HCT116 (cell line): ENCODE results near the gene HDAC5. TPM values are rescaled to one million over a fixed set of nuclear protein-coding genes. Genes with fewer than 3 reads are reported as not detected.

Experiments
- ATAC-seq: fragments of 200-7000 bp; cut with Tn5 transposase; 2 replicates; pipeline ENCODE4 v1.9.1; 2020; ENCODE audit warnings: mild to moderate bottlenecking, moderate library complexity
- BruUV-seq: library from RNA; stranded (reverse); fragments of 400-500 nt; replicated peaks from 2 replicates; lab custom pipeline; 2021; lab: Mats Ljungman, UMichigan
- CTCF ChIA-PET: fragments of 300-600 bp; sonication (Branson Sonifier 250); formaldehyde crosslinking; loops from one replicate; lab custom pipeline; 2021; ENCODE audit warnings: antibody characterized with exemption; lab: Charles Lee
- POLR2A ChIA-PET: fragments of 300-600, 350-600 bp; sonication (Branson Sonifier 250); formaldehyde crosslinking; loops from one replicate; lab custom pipeline; 2021; ENCODE audit warnings: antibody characterized with exemption; lab: Charles Lee
- RAD21 ChIA-PET, 2 experiments: fragments of 300-600 bp; sonication (Branson Sonifier 250); formaldehyde crosslinking; loops; one replicate each; lab custom pipeline; 2023; ENCODE audit warnings: low total read pairs in 2 of 2; ENCODE audit not compliant: uncharacterized antibody in 2 of 2, unreplicated experiment in 2 of 2, low non-redundant PET in 1 of 2; lab: Charles Lee
- DNase-seq: peaks from one replicate; pipeline ENCODE4 v3.0.0-alpha.2; 2010; ENCODE audit warnings: low read depth, low spot score
- H2AFZ ChIP-seq: fragments of 200-600 bp; shearing (Covaris generic), sonication (generic); 2 replicates; pipeline ENCODE4 v1.6.1; 2017; ENCODE audit warnings: low read depth, mixed run types, mixed read lengths, antibody characterized with exemption, low read length; ENCODE audit not compliant: poor library complexity, severe bottlenecking
- H3K27ac ChIP-seq: 2 replicates; pipeline ENCODE4 v1.5.1; 2012; ENCODE audit warnings: low read depth, low read length
- H3K27me3 ChIP-seq: fragments of 200-600 bp; sonication (generic); 2 replicates; pipeline ENCODE4 v1.6.1; 2016; ENCODE audit warnings: mixed run types, low read length, mixed read lengths; ENCODE audit not compliant: insufficient read depth
- H3K36me3 ChIP-seq, 2 experiments: fragments of 200-500 bp in 1 of 2; fragments of 200-600 bp in 1 of 2; sonication (Bioruptor generic) in 1 of 2; sonication (generic) in 1 of 2; 2 replicates each; pipeline versions ENCODE4 v1.5.1 to v1.6.1; 2014 to 2016; ENCODE audit warnings: low read length in 2 of 2, inconsistent platforms in 1 of 2, mixed read lengths in 1 of 2, mixed run types in 1 of 2; ENCODE audit not compliant: insufficient read depth in 2 of 2, control insufficient read depth in 1 of 2
- H3K4me1 ChIP-seq, 2 experiments: fragments of 200-600 bp in 1 of 2; sonication (generic) in 1 of 2; 2 replicates each; pipeline versions ENCODE4 v1.5.1 to v1.6.1; 2012 to 2017; ENCODE audit warnings: low read length in 2 of 2, inconsistent platforms in 1 of 2, mild to moderate bottlenecking in 1 of 2, mixed read lengths in 1 of 2, mixed run types in 1 of 2, moderate library complexity in 1 of 2; ENCODE audit not compliant: insufficient read depth in 2 of 2, control insufficient read depth in 1 of 2
- H3K4me2 ChIP-seq: fragments of 200-600 bp; sonication (generic); 2 replicates; pipeline ENCODE4 v1.6.1; 2017; ENCODE audit warnings: mixed run types, low read length, mixed read lengths
- H3K4me3 ChIP-seq, 2 experiments: fragments of 200-600 bp in 1 of 2; sonication (generic) in 1 of 2; replicated peaks in 1 of 2; 2 replicates each; pipeline ENCODE4 v1.5.1; 2011 to 2016; ENCODE audit warnings: low read length in 2 of 2, control low read depth in 1 of 2, low read depth in 1 of 2, mild to moderate bottlenecking in 1 of 2, mixed read lengths in 1 of 2, mixed run types in 1 of 2
- H3K79me2 ChIP-seq: fragments of 200-600 bp; sonication (generic); 2 replicates; pipeline ENCODE4 v1.6.1; 2017; ENCODE audit warnings: mild to moderate bottlenecking, mixed run types, low read length, moderate library complexity, mixed read lengths; ENCODE audit not compliant: insufficient read depth
- H3K9ac ChIP-seq: fragments of 200-600 bp; sonication (generic); 2 replicates; pipeline ENCODE4 v1.6.1; 2016; ENCODE audit warnings: low read length, mixed read lengths
- H3K9me2 ChIP-seq: fragments of 200-600 bp; sonication (generic), shearing (Covaris generic); 2 replicates; pipeline ENCODE4 v1.6.1; 2017; ENCODE audit warnings: mixed run types, mild to moderate bottlenecking, moderate library complexity; ENCODE audit not compliant: insufficient read depth
- H3K9me3 ChIP-seq, 2 experiments: fragments of 200-500 bp in 1 of 2; fragments of 200-600 bp in 1 of 2; sonication (Bioruptor generic) in 1 of 2; sonication (generic) in 1 of 2; 2 replicates each; pipeline ENCODE4 v1.6.1; 2014 to 2017; ENCODE audit warnings: low read length in 2 of 2, mixed read lengths in 2 of 2, inconsistent platforms in 1 of 2, low read depth in 1 of 2, mild to moderate bottlenecking in 1 of 2, mixed run types in 1 of 2, moderate library complexity in 1 of 2; ENCODE audit not compliant: control insufficient read depth in 1 of 2, insufficient read depth in 1 of 2
- H4K20me1 ChIP-seq: fragments of 200-600 bp; sonication (generic), shearing (Covaris generic); 2 replicates; pipeline ENCODE4 v1.6.1; 2017; ENCODE audit warnings: mixed run types, mild to moderate bottlenecking, moderate library complexity; ENCODE audit not compliant: insufficient read depth
- CEBPB ChIP-seq: IDR thresholded peaks from 2 replicates; pipeline ENCODE4 v1.6.1; 2012; ENCODE audit warnings: low read depth
- EZH2 ChIP-seq: fragments of 200-600 bp; sonication (generic); IDR thresholded peaks from 2 replicates; pipeline ENCODE4 v1.6.1; 2017; ENCODE audit warnings: antibody characterized with exemption, mixed run types
- EZH2phosphoT487 ChIP-seq: fragments of 200-600 bp; IDR thresholded peaks from 2 replicates; pipeline ENCODE4 v1.6.1; 2018; ENCODE audit warnings: antibody characterized with exemption, borderline replicate concordance
- POLR2AphosphoS5 ChIP-seq: IDR thresholded peaks from 2 replicates; pipeline ENCODE4 v1.6.1; 2011; ENCODE audit warnings: mild to moderate bottlenecking, low read depth, low read length, moderate library complexity
- RAD21 ChIP-seq: IDR thresholded peaks from 2 replicates; pipeline ENCODE4 v1.6.1; 2012; ENCODE audit warnings: low read depth, mild to moderate bottlenecking
- SP1 ChIP-seq: IDR thresholded peaks from 2 replicates; pipeline ENCODE4 v1.6.1; 2012; ENCODE audit warnings: low read depth
- SRF ChIP-seq: IDR thresholded peaks from 2 replicates; pipeline ENCODE4 v1.6.1; 2012; ENCODE audit warnings: low read depth
- TCF7L2 ChIP-seq: IDR thresholded peaks from 2 replicates; pipeline ENCODE4 v1.7.0; 2011; ENCODE audit warnings: borderline replicate concordance, inconsistent platforms; ENCODE audit not compliant: insufficient read depth, insufficient read length; ENCODE audit errors: extremely low read depth
- intact Hi-C: fragments of 100-400 bp; cut with micrococcal nuclease; formaldehyde crosslinking; loops from 2 replicates; pipeline ENCODE4 v1.10.0; 2022
- total RNA-seq: library from RNA; stranded (reverse); gene quantifications from one replicate; pipeline ENCODE4 v1.2.1, GENCODE V29; 2021; ENCODE audit not compliant: unreplicated experiment
- TF ChIP-seq, protein P1 (sequence below): IDR thresholded peaks from 2 replicates; pipeline ENCODE4 v1.6.1; 2011; ENCODE audit warnings: mild to moderate bottlenecking, low read length, moderate library complexity; ENCODE audit not compliant: insufficient replicate concordance; ENCODE audit errors: extremely low read depth
- TF ChIP-seq, protein P2 (sequence below): IDR thresholded peaks from 2 replicates; pipeline ENCODE4 v1.6.1; 2012
- TF ChIP-seq, protein P3 (sequence below), 3 experiments: fragments of 200-600 bp in 1 of 3; sonication (generic) in 1 of 3; IDR thresholded peaks in 2 of 3; conservative IDR thresholded peaks in 1 of 3; 2 replicates each; pipeline ENCODE4 v1.5.1; 2012 to 2017; ENCODE audit warnings: low read depth in 2 of 3, low read length in 2 of 3, antibody characterized with exemption in 1 of 3, borderline replicate concordance in 1 of 3, control low read depth in 1 of 3, mild to moderate bottlenecking in 1 of 3, mixed read lengths in 1 of 3, mixed run types in 1 of 3, moderate library complexity in 1 of 3; ENCODE audit not compliant: insufficient read depth in 1 of 3

Gene HDAC5
- total RNA-seq, 1 experiment from 2014 or later, result 32.9 TPM

DNA sequence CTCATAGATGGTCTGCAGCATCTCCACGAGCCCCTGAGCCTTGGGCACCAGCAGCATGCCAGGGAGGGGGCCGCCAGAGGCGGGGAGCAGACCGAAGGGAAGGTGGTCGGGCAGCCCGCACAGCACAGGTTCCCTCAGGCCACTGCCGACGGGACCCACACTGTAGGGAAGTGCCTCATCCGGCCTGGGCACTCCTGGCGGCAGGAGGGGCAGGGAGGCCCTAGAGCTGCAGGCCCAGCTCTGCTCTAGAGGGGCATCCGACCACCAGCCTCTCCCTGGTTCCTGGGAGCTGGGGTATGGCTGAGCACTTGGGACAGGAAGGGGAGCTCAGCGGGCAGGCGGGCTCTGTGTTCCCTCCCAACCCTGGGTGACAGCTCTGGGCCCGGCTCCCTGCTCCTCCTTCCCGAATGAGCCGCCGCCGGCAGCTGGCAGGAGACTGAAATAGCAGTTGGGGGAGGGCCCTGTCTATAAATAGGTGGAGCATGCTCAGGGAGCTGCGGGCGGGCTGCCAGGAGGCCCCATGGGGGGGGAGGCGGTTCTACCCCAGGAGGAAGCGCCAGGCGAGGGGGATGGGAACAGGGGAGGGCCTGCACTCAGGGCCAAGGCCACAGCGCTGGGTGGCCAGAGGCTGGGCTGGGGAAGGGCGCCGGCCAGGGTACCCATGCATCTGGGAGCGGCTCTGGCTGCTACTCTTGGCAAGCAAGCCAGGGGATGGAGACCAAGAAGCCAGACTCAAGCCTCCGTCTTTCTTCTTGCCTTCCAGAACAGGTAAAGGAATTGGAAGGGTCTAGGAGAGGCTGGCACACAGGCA is 12.4 kb downstream of the HDAC5 start:
- BruUV-seq, result no TSS peak
- ChIA-PET RAD21 (interaction anchor here (0.6 to 1.8 kb wide), 3 partner anchors 16 to 95 kb away, joined by 3 to 5 read pairs (median 4); no protein-coding TSS in a partner anchor), CTCF (interaction anchor here (2.1 kb wide), 1 partner anchor 12 kb away, joined by 13 read pairs; the partner anchor contains the start of gene HDAC5), POLR2A (interaction anchor here (1.1 to 1.6 kb wide), 5 partner anchors 8 to 235 kb away, joined by 3 to 6 read pairs (median 4); partner anchors contain the start of gene HDAC5)
- no peaks in the 10 kb centered on the region for H3K36me3 ChIP-seq
- DNase-seq (no peak), ATAC-seq (peak; percentile 86)
- no peaks in the 10 kb centered on the region for H3K9me3 ChIP-seq
- intact Hi-C loops, result no loop called here
- no peaks in the 10 kb centered on the region for H3K79me2 ChIP-seq
- H3K4me3 ChIP-seq, result peak overlapping the region; percentile 17 to 43
- peak overlapping the region; percentile 73 for H3K4me2 ChIP-seq
- peak overlapping the region; percentile 66 for H3K27ac ChIP-seq
- peaks cover 46 to 66% of the 10 kb centered on the region in 2 experiments for H3K4me1 ChIP-seq
- H3K27me3 ChIP-seq, result no peaks in the 10 kb centered on the region
- H3K9ac ChIP-seq, result peak overlapping the region; percentile 31
- TF ChIP-seq, protein P1, sequence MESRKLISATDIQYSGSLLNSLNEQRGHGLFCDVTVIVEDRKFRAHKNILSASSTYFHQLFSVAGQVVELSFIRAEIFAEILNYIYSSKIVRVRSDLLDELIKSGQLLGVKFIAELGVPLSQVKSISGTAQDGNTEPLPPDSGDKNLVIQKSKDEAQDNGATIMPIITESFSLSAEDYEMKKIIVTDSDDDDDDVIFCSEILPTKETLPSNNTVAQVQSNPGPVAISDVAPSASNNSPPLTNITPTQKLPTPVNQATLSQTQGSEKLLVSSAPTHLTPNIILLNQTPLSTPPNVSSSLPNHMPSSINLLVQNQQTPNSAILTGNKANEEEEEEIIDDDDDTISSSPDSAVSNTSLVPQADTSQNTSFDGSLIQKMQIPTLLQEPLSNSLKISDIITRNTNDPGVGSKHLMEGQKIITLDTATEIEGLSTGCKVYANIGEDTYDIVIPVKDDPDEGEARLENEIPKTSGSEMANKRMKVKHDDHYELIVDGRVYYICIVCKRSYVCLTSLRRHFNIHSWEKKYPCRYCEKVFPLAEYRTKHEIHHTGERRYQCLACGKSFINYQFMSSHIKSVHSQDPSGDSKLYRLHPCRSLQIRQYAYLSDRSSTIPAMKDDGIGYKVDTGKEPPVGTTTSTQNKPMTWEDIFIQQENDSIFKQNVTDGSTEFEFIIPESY, result no peak
- TF ChIP-seq SP1 (peak; percentile 65; the same call in 1 of the 2 replicates), EZH2 (no peak), SRF (no peak), POLR2AphosphoS5 (peak; percentile 53), RAD21 (no peak), TCF7L2 (peak; percentile 45), EZH2phosphoT487 (no peak), CEBPB (no peak)
- TF ChIP-seq, protein P2, sequence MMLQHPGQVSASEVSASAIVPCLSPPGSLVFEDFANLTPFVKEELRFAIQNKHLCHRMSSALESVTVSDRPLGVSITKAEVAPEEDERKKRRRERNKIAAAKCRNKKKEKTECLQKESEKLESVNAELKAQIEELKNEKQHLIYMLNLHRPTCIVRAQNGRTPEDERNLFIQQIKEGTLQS, result no peak
- TF ChIP-seq, protein P3, sequence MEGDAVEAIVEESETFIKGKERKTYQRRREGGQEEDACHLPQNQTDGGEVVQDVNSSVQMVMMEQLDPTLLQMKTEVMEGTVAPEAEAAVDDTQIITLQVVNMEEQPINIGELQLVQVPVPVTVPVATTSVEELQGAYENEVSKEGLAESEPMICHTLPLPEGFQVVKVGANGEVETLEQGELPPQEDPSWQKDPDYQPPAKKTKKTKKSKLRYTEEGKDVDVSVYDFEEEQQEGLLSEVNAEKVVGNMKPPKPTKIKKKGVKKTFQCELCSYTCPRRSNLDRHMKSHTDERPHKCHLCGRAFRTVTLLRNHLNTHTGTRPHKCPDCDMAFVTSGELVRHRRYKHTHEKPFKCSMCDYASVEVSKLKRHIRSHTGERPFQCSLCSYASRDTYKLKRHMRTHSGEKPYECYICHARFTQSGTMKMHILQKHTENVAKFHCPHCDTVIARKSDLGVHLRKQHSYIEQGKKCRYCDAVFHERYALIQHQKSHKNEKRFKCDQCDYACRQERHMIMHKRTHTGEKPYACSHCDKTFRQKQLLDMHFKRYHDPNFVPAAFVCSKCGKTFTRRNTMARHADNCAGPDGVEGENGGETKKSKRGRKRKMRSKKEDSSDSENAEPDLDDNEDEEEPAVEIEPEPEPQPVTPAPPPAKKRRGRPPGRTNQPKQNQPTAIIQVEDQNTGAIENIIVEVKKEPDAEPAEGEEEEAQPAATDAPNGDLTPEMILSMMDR (IDR thresholded peaks at IDR 0.05 in 2 of 3, conservative IDR thresholded peaks at IDR 0.05 in 1 of 3; ENCODE audit: borderline replicate concordance in 1 of 3, insufficient read depth in 1 of 3, low read depth in 2 of 3, low read length in 2 of 3), result no peak
- H4K20me1 ChIP-seq, result no peaks in the 10 kb centered on the region
- no peak overlapping the region for H2AFZ ChIP-seq
- H3K9me2 ChIP-seq, result no peaks in the 10 kb centered on the region
